Ascending aorta (tissue), 2 donors: ENCODE data around the gene SIK3. TPM values are rescaled to one million over a fixed set of nuclear protein-coding genes. Genes with fewer than 3 reads are reported as not detected.

ENCODE experiments used
- DNase-seq, 2 donors: peaks; one replicate each; pipeline ENCODE4 v3.0.0-alpha.2; 2019; ENCODE audit warnings: low spot score in 2 of 2
- H3K27ac ChIP-seq, 2 donors: fragments of 200-600 bp; sonication (generic); one replicate each; pipeline ENCODE4 v1.5.1; 2016 to 2017; ENCODE audit warnings: mild to moderate bottlenecking in 1 of 2
- H3K27me3 ChIP-seq: fragments of 200-600 bp; sonication (generic); one replicate; pipeline ENCODE4 v1.5.1; 2017
- H3K36me3 ChIP-seq, 2 donors: fragments of 200-600 bp; sonication (generic); one replicate each; pipeline ENCODE4 v1.5.1; 2016
- H3K4me1 ChIP-seq, 2 donors: fragments of 200-600 bp; sonication (generic); one replicate each; pipeline ENCODE4 v1.5.1; 2016 to 2017; ENCODE audit warnings: mild to moderate bottlenecking in 1 of 2
- H3K4me3 ChIP-seq, 2 donors: fragments of 200-600 bp; sonication (generic); one replicate each; pipeline ENCODE4 v1.5.1; 2016 to 2017; ENCODE audit warnings: mild to moderate bottlenecking in 1 of 2
- H3K9me3 ChIP-seq, 2 donors: fragments of 200-600 bp; sonication (generic); one replicate each; pipeline ENCODE4 v1.5.1; 2016
- intact Hi-C: fragments of 100-400 bp; cut with DNase I; formaldehyde crosslinking; loops from one replicate; pipeline ENCODE4 v1.15.1; 2023
- total RNA-seq: library from RNA; depleted of rRNA; stranded (reverse); fragments of >200 nt; gene quantifications from one replicate; pipeline ENCODE4 v1.1.0, GENCODE V29; 2016
- TF ChIP-seq, protein P1 (sequence below), 3 experiments: fragments of 200-600 bp in 2 of 3; fragments of 450-650 bp in 1 of 3; sonication (generic) in 2 of 3; IDR thresholded peaks; one replicate each; pipeline ENCODE4 v1.5.1; 2016 to 2019; ENCODE audit warnings: antibody characterized with exemption in 3 of 3, mild to moderate bottlenecking in 1 of 3, moderate library complexity in 1 of 3

SIK3 gene
- total RNA-seq: 22.5 TPM

- peak; percentile 62 to 96 for DNase-seq
- intact Hi-C loops: loop anchor here (1.0 to 5.0 kb wide), 4 partner anchors 46 to 310 kb away; partner anchors contain the start of genes PAFAH1B2, PCSK7, RNF214 and ZPR1
- Histone ChIP-seq H3K36me3 (no peaks in the 10 kb centered on the region), H3K27ac (peak within 1 kb of the TSS; percentile 90 to 99), H3K27me3 (no peaks in the 10 kb centered on the region), H3K9me3 (no peaks in the 10 kb centered on the region), H3K4me1 (peaks cover 4 to 32% of the 10 kb centered on the region in 2 donors), H3K4me3 (peak within 1 kb of the TSS; percentile 99)
- TF ChIP-seq, protein P1, sequence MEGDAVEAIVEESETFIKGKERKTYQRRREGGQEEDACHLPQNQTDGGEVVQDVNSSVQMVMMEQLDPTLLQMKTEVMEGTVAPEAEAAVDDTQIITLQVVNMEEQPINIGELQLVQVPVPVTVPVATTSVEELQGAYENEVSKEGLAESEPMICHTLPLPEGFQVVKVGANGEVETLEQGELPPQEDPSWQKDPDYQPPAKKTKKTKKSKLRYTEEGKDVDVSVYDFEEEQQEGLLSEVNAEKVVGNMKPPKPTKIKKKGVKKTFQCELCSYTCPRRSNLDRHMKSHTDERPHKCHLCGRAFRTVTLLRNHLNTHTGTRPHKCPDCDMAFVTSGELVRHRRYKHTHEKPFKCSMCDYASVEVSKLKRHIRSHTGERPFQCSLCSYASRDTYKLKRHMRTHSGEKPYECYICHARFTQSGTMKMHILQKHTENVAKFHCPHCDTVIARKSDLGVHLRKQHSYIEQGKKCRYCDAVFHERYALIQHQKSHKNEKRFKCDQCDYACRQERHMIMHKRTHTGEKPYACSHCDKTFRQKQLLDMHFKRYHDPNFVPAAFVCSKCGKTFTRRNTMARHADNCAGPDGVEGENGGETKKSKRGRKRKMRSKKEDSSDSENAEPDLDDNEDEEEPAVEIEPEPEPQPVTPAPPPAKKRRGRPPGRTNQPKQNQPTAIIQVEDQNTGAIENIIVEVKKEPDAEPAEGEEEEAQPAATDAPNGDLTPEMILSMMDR (IDR thresholded peaks at IDR 0.05): peak; percentile 29 to 52 (median 49)
These were observed at the start of gene SIK3 for GRCh38 chr11:117098269-117099232. TSS of gene SIK3 (minus strand) at chr11:117098428. CDS start at chr11:117098415, 13 bp downstream.

DNA sequence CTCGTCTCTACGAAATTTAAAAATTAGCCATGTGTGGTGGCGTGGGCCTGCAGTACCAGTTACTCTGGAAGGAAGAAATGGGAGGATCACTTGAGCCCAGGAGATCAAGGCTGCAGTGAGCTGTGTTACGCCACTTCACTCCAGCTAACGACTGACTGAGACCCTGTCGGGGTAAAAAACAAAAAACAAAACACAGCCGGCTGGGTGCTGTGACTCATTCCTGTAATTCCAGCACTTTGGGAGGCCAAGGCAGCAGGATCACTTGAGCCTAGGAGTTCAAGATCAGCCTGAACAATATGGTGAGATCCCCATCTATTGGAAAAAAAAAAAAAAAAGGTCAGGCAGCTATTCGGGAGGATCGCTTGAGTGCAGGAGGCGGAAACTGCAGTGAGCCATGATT lies 48.3 kb upstream of the SIK3 start:
- DNase-seq: no peak
- Histone ChIP-seq H3K4me3 (peak overlapping the region; percentile 92 to 98), H3K9me3 (no peaks in the 10 kb centered on the region), H3K27me3 (no peaks in the 10 kb centered on the region), H3K36me3 (peaks cover 6 to 18% of the 10 kb centered on the region in 2 donors), H3K27ac (peak overlapping the region; percentile 27 to 95), H3K4me1 (peaks cover 3 to 18% of the 10 kb centered on the region in 2 donors)
- TF ChIP-seq, protein P1 (IDR thresholded peaks at IDR 0.05): no peak
- intact Hi-C loops: loop anchor here (5.0 kb wide), 1 partner anchor 181 kb away; the partner anchor contains the start of gene CEP164

DNA sequence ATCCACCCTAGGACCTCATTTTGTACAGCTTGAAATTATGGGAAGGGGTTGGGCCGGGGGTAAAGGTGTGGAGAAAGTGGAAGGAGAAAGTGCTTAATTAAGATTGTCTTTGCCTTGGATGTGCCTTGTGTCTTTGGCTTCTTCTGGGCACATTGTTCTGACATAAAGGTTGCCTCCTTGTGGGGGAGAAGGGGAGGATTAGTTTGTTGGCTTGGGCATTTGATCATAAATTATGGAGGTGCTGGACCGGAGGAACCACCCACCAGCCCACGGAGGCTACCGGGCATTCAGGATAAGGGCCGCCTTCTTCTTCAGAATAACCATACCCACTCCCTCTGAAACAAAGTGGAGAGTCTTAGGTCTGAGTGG lies 47.1 kb upstream of the SIK3 start:
- H3K4me1 ChIP-seq: peaks cover 3 to 18% of the 10 kb centered on the region in 2 donors
- intact Hi-C loops: loop anchor here (2.0 to 5.0 kb wide), 2 partner anchors 47 to 182 kb away; partner anchors contain the start of genes CEP164 and SIK3
- no peak for DNase-seq
- peaks cover 6 to 18% of the 10 kb centered on the region in 2 donors for H3K36me3 ChIP-seq
- H3K27ac ChIP-seq: peak overlapping the region; percentile 91 to 95
- peak overlapping the region; percentile 92 to 98 for H3K4me3 ChIP-seq
- no peaks in the 10 kb centered on the region for H3K27me3 ChIP-seq
- H3K9me3 ChIP-seq: no peaks in the 10 kb centered on the region
- TF ChIP-seq, protein P1 (IDR thresholded peaks at IDR 0.05): no peak

DNA sequence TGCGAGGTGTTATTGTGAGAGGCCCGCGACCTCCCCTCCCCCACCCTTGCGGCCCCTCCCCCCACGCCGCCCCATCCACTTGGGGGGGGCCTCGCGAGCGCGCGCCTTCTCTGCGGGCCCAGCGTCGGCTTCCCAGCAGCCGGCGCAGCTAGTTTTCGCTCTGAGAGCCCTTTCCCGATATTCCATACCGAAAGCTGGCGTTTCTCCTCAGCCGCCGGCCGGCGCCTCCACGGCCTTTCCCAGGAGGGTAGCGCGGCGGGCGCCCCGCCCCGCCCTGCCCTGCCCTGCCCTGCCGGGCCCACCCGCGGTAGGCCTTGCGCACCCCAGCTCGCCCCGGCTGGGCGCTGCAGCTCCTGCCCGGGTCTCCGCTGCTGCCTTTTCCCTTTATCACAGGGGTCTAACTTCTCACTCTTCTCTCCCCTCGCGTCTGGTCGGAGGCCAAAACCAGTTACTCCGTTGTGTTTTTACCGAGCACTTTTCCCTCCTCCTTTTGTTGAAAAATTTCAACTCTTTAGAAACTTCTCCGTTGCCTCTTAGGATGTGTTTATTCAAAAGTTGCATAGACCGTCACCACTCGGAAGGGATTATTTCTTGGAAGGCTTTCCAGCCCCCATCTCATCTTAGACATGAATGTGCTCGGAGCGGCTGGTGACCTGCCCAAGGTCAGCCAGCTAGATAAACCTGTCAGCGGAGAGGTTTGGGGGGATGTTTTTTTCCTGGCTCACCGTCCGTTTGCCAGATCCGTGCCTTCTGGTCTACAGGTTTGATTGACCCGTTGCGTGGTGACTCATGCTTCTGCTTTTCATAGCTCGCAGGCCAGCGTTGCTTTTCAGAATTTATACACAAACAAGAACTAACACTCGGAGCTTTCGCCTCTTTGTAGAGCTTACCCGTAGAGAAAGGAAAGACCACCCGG lies 46.5 kb upstream of the SIK3 start:
- TF ChIP-seq, protein P1 (IDR thresholded peaks at IDR 0.05): no peak
- peak overlapping the region; percentile 91 to 95 for H3K27ac ChIP-seq
- peaks cover 6 to 18% of the 10 kb centered on the region in 2 donors for H3K36me3 ChIP-seq
- intact Hi-C loops: loop anchor here (1.0 to 5.0 kb wide), 4 partner anchors 34 to 183 kb away; partner anchors contain the start of genes CEP164, PCSK7, RNF214 and SIDT2
- peak overlapping the region; percentile 92 to 98 for H3K4me3 ChIP-seq
- peaks cover 3 to 18% of the 10 kb centered on the region in 2 donors for H3K4me1 ChIP-seq
- H3K9me3 ChIP-seq: no peaks in the 10 kb centered on the region
- no peaks in the 10 kb centered on the region for H3K27me3 ChIP-seq
- peak; percentile 39 to 81 for DNase-seq
